Fibroblast of lung (primary cell): Measurements from ENCODE around the gene PHB1. TPM values are rescaled to one million over a fixed set of nuclear protein-coding genes. Genes with fewer than 3 reads are reported as not detected.

ENCODE experiments used
- DNase-seq, 2 donors: peaks; one replicate each; pipeline versions ENCODE4 v3.0.0 to v3.0.0-alpha.2; 2010; ENCODE audit warnings: low read depth in 2 of 2
- H2AFZ ChIP-seq: 2 replicates; pipeline ENCODE4 v1.5.1; 2012; ENCODE audit warnings: low read length, control low read depth, inconsistent platforms
- H3K27ac ChIP-seq: 2 replicates; pipeline ENCODE4 v1.5.1; 2011; ENCODE audit warnings: low read length, control low read depth; ENCODE audit not compliant: insufficient read depth
- H3K27me3 ChIP-seq: 2 replicates; pipeline ENCODE4 v1.5.1; 2011; ENCODE audit warnings: mild to moderate bottlenecking, low read length; ENCODE audit not compliant: control insufficient read depth, insufficient read depth
- H3K36me3 ChIP-seq: 2 replicates; pipeline ENCODE4 v1.5.1; 2011; ENCODE audit warnings: low read length; ENCODE audit not compliant: control insufficient read depth, insufficient read depth
- H3K4me1 ChIP-seq: 2 replicates; pipeline ENCODE4 v1.5.1; 2011; ENCODE audit warnings: low read length; ENCODE audit not compliant: control insufficient read depth, insufficient read depth; ENCODE audit errors: extremely low read depth
- H3K4me2 ChIP-seq: 2 replicates; pipeline ENCODE4 v1.5.1; 2011; ENCODE audit warnings: low read length, control low read depth; ENCODE audit not compliant: insufficient read depth; ENCODE audit errors: extremely low read depth
- H3K4me3 ChIP-seq, 4 experiments: fragments of 200-600 bp in 1 of 4; sonication (generic) in 1 of 4; replicated peaks in 1 of 4; 2 replicates each; pipeline ENCODE4 v1.5.1; 2011 to 2016; ENCODE audit warnings: low read length in 4 of 4, low read depth in 3 of 4, mild to moderate bottlenecking in 3 of 4, control low read depth in 2 of 4, inconsistent platforms in 1 of 4, mixed read lengths in 1 of 4; ENCODE audit not compliant: insufficient read depth in 1 of 4; ENCODE audit errors: control extremely low read depth in 1 of 4
- H3K79me2 ChIP-seq: 2 replicates; pipeline ENCODE4 v1.5.1; 2012; ENCODE audit warnings: mild to moderate bottlenecking, low read length, inconsistent platforms; ENCODE audit not compliant: control insufficient read depth, insufficient read depth
- H3K9ac ChIP-seq: 2 replicates; pipeline ENCODE4 v1.5.1; 2011; ENCODE audit warnings: mild to moderate bottlenecking, low read length, control low read depth; ENCODE audit not compliant: insufficient read depth
- H3K9me3 ChIP-seq: 2 replicates; pipeline ENCODE4 v1.5.1; 2012; ENCODE audit warnings: low read depth, low read length; ENCODE audit not compliant: control insufficient read depth, insufficient read depth
- H4K20me1 ChIP-seq: 2 replicates; pipeline ENCODE4 v1.5.1; 2011; ENCODE audit warnings: low read length; ENCODE audit not compliant: control insufficient read depth, insufficient read depth; ENCODE audit errors: extremely low read depth
- CTCF ChIP-seq, 2 donors: IDR thresholded peaks in 1 of 2; conservative IDR thresholded peaks in 1 of 2; 1 replicate in 1 of 2; 2 replicates in 1 of 2; pipeline ENCODE4 v1.5.1; 2011 to 2012; ENCODE audit warnings: low read length in 2 of 2, control low read depth in 1 of 2, inconsistent platforms in 1 of 2, low read depth in 1 of 2, mild to moderate bottlenecking in 1 of 2
- EZH2 ChIP-seq: IDR thresholded peaks from 2 replicates; pipeline ENCODE4 v1.5.1; 2012; ENCODE audit warnings: low read length, control low read depth, mild to moderate bottlenecking; ENCODE audit errors: missing control alignments
- polyA plus RNA-seq, 2 donors: library from polyadenylated mRNA; depleted of rRNA in 1 of 2; stranded (reverse) in 1 of 2; unstranded in 1 of 2; fragments of >200 nt; gene quantifications; 2 replicates each; pipeline ENCODE4 v1.2.1, GENCODE V29; 2011 to 2012; ENCODE audit warnings: missing spikeins in 1 of 2
- total RNA-seq: library from RNA; depleted of rRNA; stranded (reverse); fragments of >200 nt; gene quantifications from 2 replicates; pipeline ENCODE4 v1.2.1, GENCODE V29; 2014

Gene PHB1
- total and polyA plus RNA-seq, 2 donors (not counting 1 experiment from before 2014, with no cell fraction given): 99.6 to 163 TPM

- Histone ChIP-seq H3K79me2 (peaks cover 54% of the 10 kb centered on the region), H3K36me3 (no peaks in the 10 kb centered on the region), H3K27me3 (no peaks in the 10 kb centered on the region), H3K9me3 (no peaks in the 10 kb centered on the region), H2AFZ (no peak overlapping the region), H3K4me3 (peak overlapping the region; percentile 88 to 98 (median 94)), H3K27ac (no peak overlapping the region), H4K20me1 (peaks cover 1% of the 10 kb centered on the region), H3K9ac (no peak overlapping the region), H3K4me2 (peak overlapping the region; percentile 99), H3K4me1 (peaks cover 12% of the 10 kb centered on the region)
- TF ChIP-seq CTCF (conservative IDR thresholded peaks at IDR 0.05 in 1 of 2, IDR thresholded peaks at IDR 0.05 in 1 of 2; ENCODE audit: low read depth in 1 of 2, low read length in 2 of 2): no peak
- no peak for TF ChIP-seq EZH2
- DNase-seq: no peak
Observed at GRCh38 chr17:49359990-49360795, 54.5 kb downstream of the PHB1 start.

- Histone ChIP-seq H3K4me2 (peak overlapping the region; percentile 75), H3K9me3 (no peaks in the 10 kb centered on the region), H3K4me1 (peaks cover 12% of the 10 kb centered on the region), H3K79me2 (peaks cover 58% of the 10 kb centered on the region), H3K36me3 (no peaks in the 10 kb centered on the region), H3K27ac (no peak overlapping the region), H3K4me3 (peak overlapping the region in 1 of 4 experiments; percentile 16), H3K27me3 (no peaks in the 10 kb centered on the region), H2AFZ (no peak overlapping the region), H3K9ac (no peak overlapping the region), H4K20me1 (peaks cover 1% of the 10 kb centered on the region)
- DNase-seq: peak in 1 of 2 donors; percentile 20
- TF ChIP-seq EZH2 (no peak), CTCF (conservative IDR thresholded peaks at IDR 0.05 in 1 of 2, IDR thresholded peaks at IDR 0.05 in 1 of 2; ENCODE audit: low read depth in 1 of 2, low read length in 2 of 2) (no peak)
Observed at GRCh38 chr17:49358641-49359247, 55.9 kb downstream of the PHB1 start.

- Histone ChIP-seq H3K79me2 (peaks cover 68% of the 10 kb centered on the region), H3K4me3 (no peak overlapping the region), H3K27ac (no peak overlapping the region), H3K4me1 (peaks cover 10% of the 10 kb centered on the region), H3K4me2 (no peak overlapping the region), H3K27me3 (no peaks in the 10 kb centered on the region), H3K9me3 (no peaks in the 10 kb centered on the region), H3K36me3 (no peaks in the 10 kb centered on the region), H3K9ac (no peak overlapping the region), H2AFZ (no peak overlapping the region), H4K20me1 (peaks cover 1% of the 10 kb centered on the region)
- DNase-seq: no peak
- TF ChIP-seq EZH2: no peak
- no peak for TF ChIP-seq CTCF (conservative IDR thresholded peaks at IDR 0.05 in 1 of 2, IDR thresholded peaks at IDR 0.05 in 1 of 2; ENCODE audit: low read depth in 1 of 2, low read length in 2 of 2)
Observed at GRCh38 chr17:49357516-49357915, 57.2 kb downstream of the PHB1 start.
